MM.1S (cell line): Measurements from ENCODE around the gene TTYH3.
"Not testable (repeated sequence)": the region's sequence is repeated elsewhere in the genome, so short reads cannot be mapped to it uniquely, and the experiment has no call there.

Experiments
- CTCF ChIP-seq: fragments of 300-600 bp; sonication (generic); IDR thresholded peaks from 2 replicates; pipeline ENCODE4 v1.5.1; 2016; ENCODE audit warnings: antibody characterized with exemption, low read length, mixed read lengths
- EZH2 ChIP-seq: fragments of 300-600 bp; sonication (generic); optimal IDR thresholded peaks from 2 replicates; pipeline ENCODE3; 2017; ENCODE audit warnings: low read depth, mild to moderate bottlenecking, antibody characterized with exemption, low read length, mixed read lengths
- EZH2phosphoT487 ChIP-seq: fragments of 300-600 bp; sonication (generic); IDR thresholded peaks from 2 replicates; pipeline ENCODE4 v1.6.1; 2018; ENCODE audit warnings: antibody characterized with exemption, low read length

GRCh38 chr7:2676576-2676975, 44.8 kb downstream of the TTYH3 start:
- not testable (repeated sequence) for TF ChIP-seq EZH2phosphoT487, CTCF, EZH2
